Mucosa of descending colon (tissue), 3 donors: ENCODE measurements around the gene KDM4B. TPM values are rescaled to one million over a fixed set of nuclear protein-coding genes. Genes with fewer than 3 reads are reported as not detected.

Source experiments
- ATAC-seq: fragments of 200-7000 bp; cut with Tn5 transposase; one replicate; pipeline ENCODE4 v1.9.1; 2020; ENCODE audit warnings: mild to moderate bottlenecking, moderate library complexity
- DNase-seq, 3 donors: peaks; one replicate each; pipeline ENCODE4 v3.0.0-alpha.2; 2020
- H3K36me3 ChIP-seq: fragments of 200-600 bp; one replicate; pipeline ENCODE4 v1.8.0; 2021; ENCODE audit warnings: low read depth, mild to moderate bottlenecking
- H3K4me1 ChIP-seq: fragments of 200-600 bp; one replicate; pipeline ENCODE4 v1.8.0; 2021; ENCODE audit warnings: low read depth, mild to moderate bottlenecking
- H3K4me3 ChIP-seq: fragments of 200-600 bp; one replicate; pipeline ENCODE4 v1.8.0; 2021; ENCODE audit warnings: mild to moderate bottlenecking
- H3K9me3 ChIP-seq: fragments of 200-600 bp; one replicate; pipeline ENCODE4 v1.8.0; 2021; ENCODE audit warnings: mild to moderate bottlenecking
- CTCF ChIP-seq: fragments of 200-600 bp; IDR thresholded peaks from one replicate; pipeline ENCODE4 v1.8.0; 2022; ENCODE audit warnings: antibody characterized with exemption, mild to moderate bottlenecking
- intact Hi-C, 2 donors: fragments of 100-400 bp; cut with DNase I in 1 of 2; cut with micrococcal nuclease in 1 of 2; formaldehyde crosslinking; loops; one replicate each; pipeline versions ENCODE4 v1.11.0 to v1.11.1; 2022; cut with DNase I, micrococcal nuclease
- total RNA-seq, 3 donors: library from RNA; stranded (reverse); fragmentation: NEBNext Ultra II Directional in 2 of 3; extraction: Animal tissue kit (Norgen Biotek cat#: 25700) in 2 of 3; gene quantifications; one replicate each; pipeline versions ENCODE4 v1.2.1 to v1.2.4, GENCODE V29; 2021 to 2023
- donor health status: DM: no; HTN: no; CAD: no; lungs with moderate emphysema.
- donor health status: DM: no; HTN: no; CAD: no.
- donor health status: DM: no; HTN: yes; CAD: no.

Gene KDM4B
- total RNA-seq, 3 donors from 2014 or later = 42.7 to 53.8 (median 50.0) TPM

GRCh38 chr19:5133986-5134595 is 165.2 kb downstream of the KDM4B start:
- Histone ChIP-seq H3K4me1 (no peaks in the 10 kb centered on the region), H3K36me3 (no peaks in the 10 kb centered on the region), H3K9me3 (no peaks in the 10 kb centered on the region), H3K4me3 (no peak overlapping the region)
- no peak for TF ChIP-seq CTCF
- DNase-seq = no peak
- intact Hi-C loops = no loop called here
- no peak for ATAC-seq

GRCh38 chr19:5134691-5135090 is 165.8 kb downstream of the KDM4B start:
- Histone ChIP-seq H3K4me1 (no peaks in the 10 kb centered on the region), H3K9me3 (no peaks in the 10 kb centered on the region), H3K4me3 (no peak overlapping the region), H3K36me3 (no peaks in the 10 kb centered on the region)
- ATAC-seq (no peak), DNase-seq (no peak)
- intact Hi-C loops = no loop called here
- TF ChIP-seq CTCF = no peak

- ATAC-seq (no peak), DNase-seq (no peak)
- TF ChIP-seq CTCF = no peak
- no peaks in the 10 kb centered on the region for H3K9me3 ChIP-seq
- H3K36me3 ChIP-seq = no peaks in the 10 kb centered on the region
- no peaks in the 10 kb centered on the region for H3K4me1 ChIP-seq
- intact Hi-C loops = no loop called here
- H3K4me3 ChIP-seq = no peak overlapping the region
Measured at GRCh38 chr19:5136073-5136855, 167.4 kb downstream of the KDM4B start.

GRCh38 chr19:5137114-5137513 is 168.2 kb downstream of the KDM4B start:
- Histone ChIP-seq H3K9me3 (no peaks in the 10 kb centered on the region), H3K4me1 (no peaks in the 10 kb centered on the region), H3K4me3 (no peak overlapping the region), H3K36me3 (no peaks in the 10 kb centered on the region)
- DNase-seq (no peak), ATAC-seq (no peak)
- TF ChIP-seq CTCF = no peak
- intact Hi-C loops = no loop called here

- no peak for DNase-seq
- no peak for ATAC-seq
- no peak for TF ChIP-seq CTCF
- no peaks in the 10 kb centered on the region for H3K4me1 ChIP-seq
- H3K9me3 ChIP-seq = no peaks in the 10 kb centered on the region
- intact Hi-C loops = no loop called here
- H3K4me3 ChIP-seq = no peak overlapping the region
- no peaks in the 10 kb centered on the region for H3K36me3 ChIP-seq
Measured at GRCh38 chr19:5137571-5138124, 168.7 kb downstream of the KDM4B start.
